HG02884 (cell line): Measurements from ENCODE around the gene SLC5A10.

Experiments
- ATAC-seq: cut with Tn5 transposase; IDR thresholded peaks from one replicate; pipeline ENCODE4 v1.9.1; 2021; ENCODE audit warnings: mild to moderate bottlenecking, moderate library complexity; ENCODE audit not compliant: unreplicated experiment

Gene SLC5A10

GRCh38 chr17:19001907-19002590, 50.1 kb downstream of the SLC5A10 start:
- ATAC-seq: no peak

GRCh38 chr17:19002805-19003542, 51.0 kb downstream of the SLC5A10 start:
- ATAC-seq: no peak

DNA sequence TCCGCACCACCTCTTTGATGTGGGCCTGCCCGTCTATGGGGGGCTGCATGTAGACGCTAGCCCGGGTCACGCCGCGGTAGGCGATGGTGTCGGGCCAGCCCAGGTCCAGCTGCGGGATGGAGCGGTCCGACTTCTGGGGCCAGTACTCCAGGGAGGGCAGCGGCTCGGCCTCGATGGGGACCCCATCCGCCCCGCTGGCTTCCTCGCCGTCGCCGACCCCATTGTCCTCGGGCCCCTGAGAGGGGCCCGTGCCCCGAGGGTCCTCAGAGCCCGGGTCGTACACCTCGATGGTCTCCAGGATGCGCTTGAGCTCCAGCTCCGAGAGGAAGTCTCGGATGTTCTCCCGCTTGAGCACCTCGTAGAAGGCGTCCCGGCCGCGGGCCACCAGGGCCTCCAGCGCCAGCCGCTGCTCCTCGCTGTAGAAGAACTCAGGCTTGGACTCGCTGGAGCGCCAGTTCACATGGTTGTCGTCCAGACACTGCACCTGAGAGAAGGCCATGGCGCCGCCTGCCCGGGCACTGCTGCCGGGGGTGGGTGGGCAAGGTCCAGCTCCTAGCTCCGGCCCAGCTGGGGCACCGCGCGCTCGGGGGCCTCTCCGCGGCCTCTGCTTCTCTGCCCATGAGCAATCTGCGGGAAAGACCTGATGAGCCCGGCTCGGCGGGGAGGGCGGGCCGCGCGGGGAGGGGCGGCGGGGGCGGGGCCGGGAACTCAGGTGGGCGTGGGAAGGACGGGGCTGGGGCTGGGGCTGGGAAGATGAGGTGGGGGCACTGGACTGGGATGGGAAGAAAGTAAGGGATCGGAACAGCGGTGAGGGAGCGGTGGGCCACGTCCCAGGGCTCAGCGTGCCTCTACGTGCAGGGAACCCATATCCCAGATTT, 51.8 kb downstream of the SLC5A10 start:
- ATAC-seq: no peak

GRCh38 chr17:19004421-19005136, 52.6 kb downstream of the SLC5A10 start, which contains the start of gene FAM83G:
FAM83G (minus strand) TSS chr17:19004764; CDS start chr17:19004041, 723 bp downstream.
- ATAC-seq: peak; percentile 66

GRCh38 chr17:19005137-19005773, 53.3 kb downstream of the SLC5A10 start:
- no peak for ATAC-seq

DNA sequence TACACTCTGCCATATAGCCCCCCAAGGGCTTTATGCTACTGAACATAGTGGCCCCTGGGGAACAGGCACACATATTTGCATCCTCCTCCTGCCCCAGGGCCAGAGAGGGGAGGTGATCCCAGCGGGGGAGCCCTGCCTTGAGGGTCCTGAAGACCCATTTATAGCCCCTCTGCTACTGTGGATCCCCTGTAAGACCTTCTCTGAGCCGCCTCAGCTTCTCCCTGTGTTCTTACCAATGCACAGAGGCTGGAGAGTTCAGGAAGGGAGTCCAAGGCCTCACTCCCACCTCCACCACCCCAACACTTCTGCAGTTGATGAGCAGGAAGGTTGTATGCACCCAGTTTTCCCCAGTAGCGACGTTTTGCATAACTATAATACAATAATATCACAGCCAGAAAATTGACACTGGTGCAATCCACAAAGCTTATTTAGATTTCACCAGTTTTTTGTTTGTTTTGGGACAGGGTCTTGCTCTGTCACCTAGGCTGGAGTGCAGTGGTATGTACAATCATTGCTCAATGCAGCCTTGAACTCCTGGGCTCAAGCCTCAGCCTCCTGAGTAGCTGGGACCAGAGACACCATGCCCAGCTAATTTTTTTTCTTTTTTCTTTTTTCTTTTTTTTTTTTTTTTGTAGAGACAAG, 53.9 kb downstream of the SLC5A10 start:
- no peak for ATAC-seq

DNA sequence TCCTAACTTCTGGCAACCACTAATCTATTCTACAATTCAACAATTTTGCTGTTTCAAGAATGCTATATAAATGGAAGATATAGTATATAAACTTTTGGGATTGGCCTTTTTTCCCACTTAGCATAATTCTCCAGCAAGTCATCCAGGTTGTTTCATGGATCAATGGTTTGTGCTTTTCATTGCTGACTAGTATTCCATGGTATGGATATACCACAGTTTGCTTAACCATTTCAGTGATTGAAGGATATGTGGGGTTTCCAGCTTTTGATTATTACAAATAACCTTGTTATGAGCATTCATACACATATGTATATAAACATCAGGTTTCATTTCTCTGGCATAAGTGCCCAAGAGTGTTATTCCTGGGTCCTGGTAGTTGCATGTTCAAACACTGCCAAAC, 54.7 kb downstream of the SLC5A10 start:
- no peak for ATAC-seq

DNA sequence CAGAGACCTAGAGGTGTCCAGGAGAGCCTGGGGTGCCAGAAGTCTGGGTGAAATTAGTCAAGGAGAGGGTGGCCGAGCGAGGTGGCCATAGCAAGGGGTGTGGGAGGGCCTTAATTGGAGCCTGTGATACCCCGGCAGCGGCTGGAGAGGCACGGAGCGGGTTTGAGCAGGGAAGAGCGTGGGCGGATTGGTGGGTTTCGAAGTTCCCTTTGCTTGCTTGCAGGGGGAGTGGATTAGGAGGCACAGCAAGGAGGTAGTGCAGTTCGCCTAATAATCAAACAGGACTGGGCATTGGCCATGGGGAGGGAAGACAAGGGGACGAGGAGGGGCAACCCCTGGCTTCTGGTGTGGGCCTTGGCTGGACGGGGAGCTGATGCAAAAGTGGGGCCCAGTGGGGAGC, 58.0 kb downstream of the SLC5A10 start:
- no peak for ATAC-seq

GRCh38 chr17:19010729-19011505, 59.0 kb downstream of the SLC5A10 start:
- no peak for ATAC-seq

- ATAC-seq: no peak
Measured at GRCh38 chr17:19011581-19011980, 59.6 kb downstream of the SLC5A10 start.

GRCh38 chr17:19012171-19013080, 60.5 kb downstream of the SLC5A10 start:
- no peak for ATAC-seq

- no peak for ATAC-seq
Measured at GRCh38 chr17:19013226-19013625, 61.3 kb downstream of the SLC5A10 start.

- ATAC-seq: no peak
Measured at GRCh38 chr17:19013806-19014627, 62.1 kb downstream of the SLC5A10 start.

DNA sequence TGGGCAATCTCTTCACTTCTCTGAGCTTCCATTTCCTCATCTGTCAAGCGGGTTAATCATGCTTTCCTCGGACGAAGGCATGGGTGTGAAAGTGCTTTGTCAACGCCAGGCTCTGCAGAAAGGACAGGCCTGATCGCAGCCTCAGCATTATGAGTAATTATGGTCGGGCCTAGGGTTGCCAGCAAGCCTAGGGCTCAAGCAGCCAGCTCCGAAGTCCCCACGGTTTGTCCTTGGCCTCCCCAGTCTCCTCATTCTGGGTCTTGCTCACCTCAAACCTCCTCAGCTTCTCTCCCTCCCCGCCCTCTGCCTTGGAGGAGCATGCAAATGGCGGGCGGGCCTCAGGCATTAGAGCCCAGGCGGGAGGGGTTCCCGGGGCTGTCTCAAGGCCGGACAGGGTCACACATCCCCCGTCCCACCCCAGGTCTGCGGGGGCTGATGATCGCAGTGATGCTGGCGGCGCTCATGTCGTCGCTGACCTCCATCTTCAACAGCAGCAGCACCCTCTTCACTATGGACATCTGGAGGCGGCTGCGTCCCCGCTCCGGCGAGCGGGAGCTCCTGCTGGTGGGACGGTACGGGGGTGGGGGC, 62.8 kb downstream of the SLC5A10 start:
- ATAC-seq: no peak

DNA sequence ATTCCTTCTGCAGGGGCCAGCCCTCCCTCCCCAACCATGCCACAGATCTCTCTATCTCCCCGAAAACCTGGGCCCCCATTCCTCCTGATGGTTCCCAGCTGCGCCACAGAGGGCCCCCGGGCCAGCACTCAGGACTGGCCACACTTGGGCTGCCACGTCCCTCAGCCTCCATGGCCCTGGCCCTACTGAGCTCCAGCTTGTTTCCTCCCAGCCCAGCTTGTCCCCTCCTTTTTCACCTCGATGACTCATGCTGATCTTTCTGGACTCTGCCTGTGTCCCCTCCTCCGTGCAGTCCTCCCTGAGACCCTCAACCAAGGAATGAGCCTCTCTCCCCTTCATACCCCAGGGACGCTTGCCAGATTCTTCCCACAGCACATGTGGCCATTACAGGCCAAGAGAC, 63.5 kb downstream of the SLC5A10 start:
- ATAC-seq: no peak

DNA sequence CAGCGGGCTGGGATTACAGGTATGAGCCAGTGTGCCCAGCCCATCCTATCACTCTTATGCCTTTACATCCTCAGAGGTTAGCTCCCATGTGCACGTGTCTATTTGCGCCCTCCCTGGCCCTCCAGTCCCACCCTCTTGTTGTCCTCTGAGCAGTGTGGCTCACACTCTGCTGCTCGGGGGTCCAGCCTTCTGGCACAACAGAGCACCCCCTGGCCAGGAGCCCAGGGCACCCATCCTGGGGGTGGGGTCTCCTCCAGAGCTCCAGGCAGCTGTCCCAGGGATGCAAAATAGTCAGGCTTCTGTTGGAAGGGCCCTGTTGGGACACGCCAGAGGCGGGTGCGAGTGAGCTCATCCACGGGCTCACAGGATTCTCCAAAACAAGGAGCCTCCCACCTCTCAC, 64.3 kb downstream of the SLC5A10 start:
- ATAC-seq: no peak

- ATAC-seq: no peak
Measured at GRCh38 chr17:19016881-19017280, 64.9 kb downstream of the SLC5A10 start.
